GM23338 (cell line): ENCODE results near the gene SLC6A18.

Experiments
- CREB1 ChIP-seq: fragments of 250-450 bp; sonication (Bioruptor Pico); IDR thresholded peaks from 2 replicates; pipeline ENCODE4 v1.5.0; 2020; ENCODE audit warnings: low read depth, mild to moderate bottlenecking, moderate library complexity
- EZH2 ChIP-seq: fragments of 200-600 bp; sonication (generic); IDR thresholded peaks from one replicate; pipeline ENCODE4 v1.8.0; 2017; ENCODE audit warnings: antibody characterized with exemption, mild to moderate bottlenecking, low read depth; ENCODE audit not compliant: unreplicated experiment
- EZH2phosphoT487 ChIP-seq: fragments of 200-600 bp; sonication (generic); IDR thresholded peaks from one replicate; pipeline ENCODE4 v1.8.1; 2018; ENCODE audit warnings: antibody characterized with exemption; ENCODE audit not compliant: unreplicated experiment
- JUNB ChIP-seq: IDR thresholded peaks from one replicate; pipeline ENCODE4 v1.6.1; 2016; ENCODE audit warnings: antibody characterized with exemption; ENCODE audit not compliant: unreplicated experiment
- NANOG ChIP-seq: IDR thresholded peaks from 2 replicates; pipeline ENCODE4 v1.6.1; 2016; ENCODE audit warnings: antibody characterized with exemption, borderline replicate concordance
- POLR2AphosphoS5 ChIP-seq: IDR thresholded peaks from 2 replicates; pipeline ENCODE4 v1.6.1; 2016; ENCODE audit warnings: antibody characterized with exemption, low read depth
- STAT1 ChIP-seq: IDR thresholded peaks from one replicate; pipeline ENCODE4 v1.6.1; 2016; ENCODE audit warnings: antibody characterized with exemption; ENCODE audit not compliant: unreplicated experiment
- ZNF114 ChIP-seq: fragments of 250-450 bp; sonication (Bioruptor Pico); IDR thresholded peaks from 2 replicates; pipeline ENCODE4 v1.5.0; 2020; ENCODE audit warnings: mild to moderate bottlenecking, moderate library complexity
- ZNF331 ChIP-seq: fragments of 250-450 bp; sonication (Bioruptor Pico); IDR thresholded peaks from 2 replicates; pipeline ENCODE4 v1.5.0; 2020; ENCODE audit warnings: low read depth, mild to moderate bottlenecking, moderate library complexity
- TF ChIP-seq, protein P1 (sequence below), 2 experiments: fragments of 200-600 bp in 1 of 2; sonication (generic) in 1 of 2; conservative IDR thresholded peaks; 2 replicates each; pipeline versions ENCODE4 v1.5.1 to v1.6.1; 2016 to 2017; ENCODE audit warnings: antibody characterized with exemption in 2 of 2, low read depth in 2 of 2, mild to moderate bottlenecking in 2 of 2, moderate library complexity in 1 of 2
- TF ChIP-seq, protein P2 (sequence below): IDR thresholded peaks from one replicate; pipeline ENCODE4 v1.6.1; 2018; ENCODE audit warnings: antibody characterized with exemption; ENCODE audit not compliant: unreplicated experiment
- TF ChIP-seq, protein P3 (sequence below): IDR thresholded peaks from 2 replicates; pipeline ENCODE4 v1.6.1; 2016; ENCODE audit warnings: antibody characterized with exemption
- TF ChIP-seq, protein P4 (sequence below): fragments of 250-450 bp; sonication (Bioruptor Pico); IDR thresholded peaks from 2 replicates; pipeline ENCODE4 v1.5.0; 2020; ENCODE audit warnings: mild to moderate bottlenecking, moderate library complexity

DNA sequence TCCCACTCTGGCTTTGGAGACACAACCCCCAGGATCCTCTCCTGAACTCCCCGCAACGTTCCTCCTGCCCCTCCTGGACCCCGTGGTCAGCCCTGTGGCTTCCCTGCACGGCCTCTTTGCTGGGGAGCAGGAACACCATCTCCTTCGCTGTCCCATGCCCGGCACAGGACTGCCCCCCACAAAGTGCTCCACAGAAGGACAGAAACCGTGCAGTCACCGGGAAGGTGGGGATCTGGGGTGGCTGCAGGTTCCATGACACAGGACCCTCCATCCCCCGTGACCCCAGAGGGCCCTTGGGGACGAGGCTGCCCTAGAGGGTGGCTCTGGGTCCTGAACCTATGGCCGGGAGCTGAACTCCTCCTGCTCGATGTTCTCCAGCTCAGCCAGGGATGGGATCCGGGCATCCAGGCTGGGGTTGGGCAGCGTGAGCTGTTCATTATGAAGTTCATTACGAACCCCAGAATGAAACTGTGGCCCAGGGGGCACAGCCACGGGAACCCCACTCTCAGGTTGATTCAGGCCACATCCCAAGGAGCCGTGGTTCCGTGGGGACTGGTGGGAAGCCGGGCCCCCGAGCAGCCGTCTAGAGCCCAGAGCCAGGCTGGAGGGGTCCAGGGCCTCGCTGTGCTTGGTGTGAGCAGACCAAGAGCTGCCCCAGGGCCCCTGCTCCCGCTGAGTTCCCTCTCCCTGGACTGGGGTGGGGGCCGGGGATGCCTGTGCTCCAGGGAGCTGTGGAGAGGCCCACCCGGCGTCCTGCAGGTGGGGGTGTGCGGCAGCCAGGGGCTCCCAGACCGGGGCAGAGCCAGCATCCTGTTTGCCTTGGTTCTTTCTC is 24.5 kb upstream of the SLC6A18 start:
- no peak for TF ChIP-seq POLR2AphosphoS5
- TF ChIP-seq, protein P1, sequence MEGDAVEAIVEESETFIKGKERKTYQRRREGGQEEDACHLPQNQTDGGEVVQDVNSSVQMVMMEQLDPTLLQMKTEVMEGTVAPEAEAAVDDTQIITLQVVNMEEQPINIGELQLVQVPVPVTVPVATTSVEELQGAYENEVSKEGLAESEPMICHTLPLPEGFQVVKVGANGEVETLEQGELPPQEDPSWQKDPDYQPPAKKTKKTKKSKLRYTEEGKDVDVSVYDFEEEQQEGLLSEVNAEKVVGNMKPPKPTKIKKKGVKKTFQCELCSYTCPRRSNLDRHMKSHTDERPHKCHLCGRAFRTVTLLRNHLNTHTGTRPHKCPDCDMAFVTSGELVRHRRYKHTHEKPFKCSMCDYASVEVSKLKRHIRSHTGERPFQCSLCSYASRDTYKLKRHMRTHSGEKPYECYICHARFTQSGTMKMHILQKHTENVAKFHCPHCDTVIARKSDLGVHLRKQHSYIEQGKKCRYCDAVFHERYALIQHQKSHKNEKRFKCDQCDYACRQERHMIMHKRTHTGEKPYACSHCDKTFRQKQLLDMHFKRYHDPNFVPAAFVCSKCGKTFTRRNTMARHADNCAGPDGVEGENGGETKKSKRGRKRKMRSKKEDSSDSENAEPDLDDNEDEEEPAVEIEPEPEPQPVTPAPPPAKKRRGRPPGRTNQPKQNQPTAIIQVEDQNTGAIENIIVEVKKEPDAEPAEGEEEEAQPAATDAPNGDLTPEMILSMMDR (conservative IDR thresholded peaks at IDR 0.05; ENCODE audit: low read depth in 2 of 2): no peak
- TF ChIP-seq, protein P2, sequence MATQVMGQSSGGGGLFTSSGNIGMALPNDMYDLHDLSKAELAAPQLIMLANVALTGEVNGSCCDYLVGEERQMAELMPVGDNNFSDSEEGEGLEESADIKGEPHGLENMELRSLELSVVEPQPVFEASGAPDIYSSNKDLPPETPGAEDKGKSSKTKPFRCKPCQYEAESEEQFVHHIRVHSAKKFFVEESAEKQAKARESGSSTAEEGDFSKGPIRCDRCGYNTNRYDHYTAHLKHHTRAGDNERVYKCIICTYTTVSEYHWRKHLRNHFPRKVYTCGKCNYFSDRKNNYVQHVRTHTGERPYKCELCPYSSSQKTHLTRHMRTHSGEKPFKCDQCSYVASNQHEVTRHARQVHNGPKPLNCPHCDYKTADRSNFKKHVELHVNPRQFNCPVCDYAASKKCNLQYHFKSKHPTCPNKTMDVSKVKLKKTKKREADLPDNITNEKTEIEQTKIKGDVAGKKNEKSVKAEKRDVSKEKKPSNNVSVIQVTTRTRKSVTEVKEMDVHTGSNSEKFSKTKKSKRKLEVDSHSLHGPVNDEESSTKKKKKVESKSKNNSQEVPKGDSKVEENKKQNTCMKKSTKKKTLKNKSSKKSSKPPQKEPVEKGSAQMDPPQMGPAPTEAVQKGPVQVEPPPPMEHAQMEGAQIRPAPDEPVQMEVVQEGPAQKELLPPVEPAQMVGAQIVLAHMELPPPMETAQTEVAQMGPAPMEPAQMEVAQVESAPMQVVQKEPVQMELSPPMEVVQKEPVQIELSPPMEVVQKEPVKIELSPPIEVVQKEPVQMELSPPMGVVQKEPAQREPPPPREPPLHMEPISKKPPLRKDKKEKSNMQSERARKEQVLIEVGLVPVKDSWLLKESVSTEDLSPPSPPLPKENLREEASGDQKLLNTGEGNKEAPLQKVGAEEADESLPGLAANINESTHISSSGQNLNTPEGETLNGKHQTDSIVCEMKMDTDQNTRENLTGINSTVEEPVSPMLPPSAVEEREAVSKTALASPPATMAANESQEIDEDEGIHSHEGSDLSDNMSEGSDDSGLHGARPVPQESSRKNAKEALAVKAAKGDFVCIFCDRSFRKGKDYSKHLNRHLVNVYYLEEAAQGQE: no peak
- no peak for TF ChIP-seq CREB1 (CRISPR knock-in tag)
- no peak for TF ChIP-seq EZH2
- no peak for TF ChIP-seq JUNB
- TF ChIP-seq STAT1: no peak
- TF ChIP-seq NANOG: no peak
- no peak for TF ChIP-seq EZH2phosphoT487
- TF ChIP-seq, protein P3, sequence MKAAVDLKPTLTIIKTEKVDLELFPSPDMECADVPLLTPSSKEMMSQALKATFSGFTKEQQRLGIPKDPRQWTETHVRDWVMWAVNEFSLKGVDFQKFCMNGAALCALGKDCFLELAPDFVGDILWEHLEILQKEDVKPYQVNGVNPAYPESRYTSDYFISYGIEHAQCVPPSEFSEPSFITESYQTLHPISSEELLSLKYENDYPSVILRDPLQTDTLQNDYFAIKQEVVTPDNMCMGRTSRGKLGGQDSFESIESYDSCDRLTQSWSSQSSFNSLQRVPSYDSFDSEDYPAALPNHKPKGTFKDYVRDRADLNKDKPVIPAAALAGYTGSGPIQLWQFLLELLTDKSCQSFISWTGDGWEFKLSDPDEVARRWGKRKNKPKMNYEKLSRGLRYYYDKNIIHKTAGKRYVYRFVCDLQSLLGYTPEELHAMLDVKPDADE: no peak
- TF ChIP-seq, protein P4, sequence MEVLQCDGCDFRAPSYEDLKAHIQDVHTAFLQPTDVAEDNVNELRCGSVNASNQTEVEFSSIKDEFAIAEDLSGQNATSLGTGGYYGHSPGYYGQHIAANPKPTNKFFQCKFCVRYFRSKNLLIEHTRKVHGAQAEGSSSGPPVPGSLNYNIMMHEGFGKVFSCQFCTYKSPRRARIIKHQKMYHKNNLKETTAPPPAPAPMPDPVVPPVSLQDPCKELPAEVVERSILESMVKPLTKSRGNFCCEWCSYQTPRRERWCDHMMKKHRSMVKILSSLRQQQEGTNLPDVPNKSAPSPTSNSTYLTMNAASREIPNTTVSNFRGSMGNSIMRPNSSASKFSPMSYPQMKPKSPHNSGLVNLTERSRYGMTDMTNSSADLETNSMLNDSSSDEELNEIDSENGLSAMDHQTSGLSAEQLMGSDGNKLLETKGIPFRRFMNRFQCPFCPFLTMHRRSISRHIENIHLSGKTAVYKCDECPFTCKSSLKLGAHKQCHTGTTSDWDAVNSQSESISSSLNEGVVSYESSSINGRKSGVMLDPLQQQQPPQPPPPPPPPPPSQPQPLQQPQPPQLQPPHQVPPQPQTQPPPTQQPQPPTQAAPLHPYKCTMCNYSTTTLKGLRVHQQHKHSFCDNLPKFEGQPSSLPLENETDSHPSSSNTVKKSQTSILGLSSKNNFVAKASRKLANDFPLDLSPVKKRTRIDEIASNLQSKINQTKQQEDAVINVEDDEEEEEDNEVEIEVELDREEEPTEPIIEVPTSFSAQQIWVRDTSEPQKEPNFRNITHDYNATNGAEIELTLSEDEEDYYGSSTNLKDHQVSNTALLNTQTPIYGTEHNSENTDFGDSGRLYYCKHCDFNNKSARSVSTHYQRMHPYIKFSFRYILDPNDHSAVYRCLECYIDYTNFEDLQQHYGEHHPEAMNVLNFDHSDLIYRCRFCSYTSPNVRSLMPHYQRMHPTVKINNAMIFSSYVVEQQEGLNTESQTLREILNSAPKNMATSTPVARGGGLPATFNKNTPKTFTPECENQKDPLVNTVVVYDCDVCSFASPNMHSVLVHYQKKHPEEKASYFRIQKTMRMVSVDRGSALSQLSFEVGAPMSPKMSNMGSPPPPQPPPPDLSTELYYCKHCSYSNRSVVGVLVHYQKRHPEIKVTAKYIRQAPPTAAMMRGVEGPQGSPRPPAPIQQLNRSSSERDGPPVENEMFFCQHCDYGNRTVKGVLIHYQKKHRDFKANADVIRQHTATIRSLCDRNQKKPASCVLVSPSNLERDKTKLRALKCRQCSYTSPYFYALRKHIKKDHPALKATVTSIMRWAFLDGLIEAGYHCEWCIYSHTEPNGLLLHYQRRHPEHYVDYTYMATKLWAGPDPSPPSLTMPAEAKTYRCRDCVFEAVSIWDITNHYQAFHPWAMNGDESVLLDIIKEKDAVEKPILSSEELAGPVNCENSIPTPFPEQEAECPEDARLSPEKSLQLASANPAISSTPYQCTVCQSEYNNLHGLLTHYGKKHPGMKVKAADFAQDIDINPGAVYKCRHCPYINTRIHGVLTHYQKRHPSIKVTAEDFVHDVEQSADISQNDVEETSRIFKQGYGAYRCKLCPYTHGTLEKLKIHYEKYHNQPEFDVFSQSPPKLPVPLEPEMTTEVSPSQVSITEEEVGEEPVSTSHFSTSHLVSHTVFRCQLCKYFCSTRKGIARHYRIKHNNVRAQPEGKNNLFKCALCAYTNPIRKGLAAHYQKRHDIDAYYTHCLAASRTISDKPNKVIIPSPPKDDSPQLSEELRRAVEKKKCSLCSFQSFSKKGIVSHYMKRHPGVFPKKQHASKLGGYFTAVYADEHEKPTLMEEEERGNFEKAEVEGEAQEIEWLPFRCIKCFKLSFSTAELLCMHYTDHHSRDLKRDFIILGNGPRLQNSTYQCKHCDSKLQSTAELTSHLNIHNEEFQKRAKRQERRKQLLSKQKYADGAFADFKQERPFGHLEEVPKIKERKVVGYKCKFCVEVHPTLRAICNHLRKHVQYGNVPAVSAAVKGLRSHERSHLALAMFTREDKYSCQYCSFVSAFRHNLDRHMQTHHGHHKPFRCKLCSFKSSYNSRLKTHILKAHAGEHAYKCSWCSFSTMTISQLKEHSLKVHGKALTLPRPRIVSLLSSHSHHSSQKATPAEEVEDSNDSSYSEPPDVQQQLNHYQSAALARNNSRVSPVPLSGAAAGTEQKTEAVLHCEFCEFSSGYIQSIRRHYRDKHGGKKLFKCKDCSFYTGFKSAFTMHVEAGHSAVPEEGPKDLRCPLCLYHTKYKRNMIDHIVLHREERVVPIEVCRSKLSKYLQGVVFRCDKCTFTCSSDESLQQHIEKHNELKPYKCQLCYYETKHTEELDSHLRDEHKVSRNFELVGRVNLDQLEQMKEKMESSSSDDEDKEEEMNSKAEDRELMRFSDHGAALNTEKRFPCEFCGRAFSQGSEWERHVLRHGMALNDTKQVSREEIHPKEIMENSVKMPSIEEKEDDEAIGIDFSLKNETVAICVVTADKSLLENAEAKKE: no peak
- TF ChIP-seq ZNF114 (CRISPR knock-in tag): no peak
- no peak for TF ChIP-seq ZNF331
